ENCODE results near the gene PRR5.

- TF ChIP-seq POLR2AphosphoS5 (IDR thresholded peaks at IDR 0.05; ENCODE audit: low read depth, low read length) (no peak), REST (IDR thresholded peaks at IDR 0.05; ENCODE audit: insufficient read depth in 1 of 2, low read depth in 2 of 2, low read length in 2 of 2) (no peak), TAF1 (IDR thresholded peaks at IDR 0.05; ENCODE audit: borderline replicate concordance, insufficient read depth, low read length) (no peak)
Measured at GRCh38 chr22:44724859-44725258, 22.9 kb downstream of the PRR5 start.
